Hematopoietic multipotent progenitor cell treated with erythropoietin and hydrocortisone succinate and interleukin-3 and kit ligand, for 8 days (in vitro differentiated cells): ENCODE measurements around the gene APP.

Experiments
- DNase-seq: peaks from one replicate; pipeline ENCODE4 v3.0.0-alpha.2; 2015

The APP gene

GRCh38 chr21:25967901-25968438, 202.6 kb downstream of the APP start:
- no peak for DNase-seq

- DNase-seq = peak; percentile 14
Observed at GRCh38 chr21:25967181-25967900, 203.2 kb downstream of the APP start.

GRCh38 chr21:25965951-25966707, 204.4 kb downstream of the APP start:
- DNase-seq = no peak

GRCh38 chr21:25964926-25965325, 205.6 kb downstream of the APP start:
- no peak for DNase-seq

GRCh38 chr21:25964015-25964414, 206.6 kb downstream of the APP start:
- no peak for DNase-seq

GRCh38 chr21:25963181-25963580, 207.4 kb downstream of the APP start:
- DNase-seq = no peak

GRCh38 chr21:25961042-25961441, 209.5 kb downstream of the APP start:
- no peak for DNase-seq

- no peak for DNase-seq
Observed at GRCh38 chr21:25960402-25960801, 210.2 kb downstream of the APP start.

- no peak for DNase-seq
Observed at GRCh38 chr21:25959799-25960198, 210.8 kb downstream of the APP start.

- DNase-seq = no peak
Observed at GRCh38 chr21:25956993-25957714, 213.4 kb downstream of the APP start.

- no peak for DNase-seq
Observed at GRCh38 chr21:25955646-25956045, 214.9 kb downstream of the APP start.

- DNase-seq = no peak
Observed at GRCh38 chr21:25953659-25954058, 216.9 kb downstream of the APP start.

- DNase-seq = no peak
Observed at GRCh38 chr21:25953196-25953595, 217.4 kb downstream of the APP start.

- no peak for DNase-seq
Observed at GRCh38 chr21:25952306-25952705, 218.3 kb downstream of the APP start.

- no peak for DNase-seq
Observed at GRCh38 chr21:25949701-25950100, 220.9 kb downstream of the APP start.

- DNase-seq = no peak
Observed at GRCh38 chr21:25944672-25945213, 225.8 kb downstream of the APP start.

GRCh38 chr21:25944082-25944481, 226.5 kb downstream of the APP start:
- DNase-seq = no peak

- DNase-seq = no peak
Observed at GRCh38 chr21:25942135-25942534, 228.4 kb downstream of the APP start.

GRCh38 chr21:25939396-25939761, 231.2 kb downstream of the APP start:
- no peak for DNase-seq

GRCh38 chr21:25938658-25939395, 231.7 kb downstream of the APP start:
- DNase-seq = no peak

GRCh38 chr21:25936776-25937175, 233.8 kb downstream of the APP start:
- no peak for DNase-seq

GRCh38 chr21:25934771-25935224, 235.8 kb downstream of the APP start:
- DNase-seq = no peak
